Thoracic aorta (tissue), 2 donors: ENCODE results near the gene LAMTOR1. TPM values are rescaled to one million over a fixed set of nuclear protein-coding genes. Genes with fewer than 3 reads are reported as not detected.

ENCODE experiments used
- ATAC-seq: fragments of 150-250 bp; one replicate; pipeline ENCODE4 v1.8.0; 2017; ENCODE audit warnings: low read depth; ENCODE audit not compliant: insufficient number of reproducible peaks, low FRiP score
- DNase-seq: peaks from one replicate; pipeline ENCODE4 v3.0.0-alpha.2; 2020; ENCODE audit warnings: low spot score
- H3K27ac ChIP-seq, 2 donors: fragments of 200-600 bp; sonication (generic); 1 replicate in 1 of 2; 2 replicates in 1 of 2; pipeline ENCODE4 v1.5.1; 2016; ENCODE audit warnings: mild to moderate bottlenecking in 2 of 2, moderate library complexity in 2 of 2
- H3K27me3 ChIP-seq: fragments of 200-600 bp; sonication (generic); replicated peaks from 2 replicates; pipeline ENCODE4 v1.6.0; 2016; ENCODE audit warnings: mild to moderate bottlenecking; ENCODE audit not compliant: insufficient read depth
- H3K36me3 ChIP-seq: fragments of 200-600 bp; sonication (generic); one replicate; pipeline ENCODE4 v1.5.1; 2016
- H3K4me1 ChIP-seq, 2 donors: fragments of 200-600 bp; sonication (generic); 1 replicate in 1 of 2; 2 replicates in 1 of 2; pipeline versions ENCODE4 v1.5.1 to v1.6.0; 2016; ENCODE audit warnings: low read depth in 2 of 2, mild to moderate bottlenecking in 1 of 2; ENCODE audit not compliant: control insufficient read depth in 1 of 2
- H3K4me3 ChIP-seq: fragments of 200-600 bp; sonication (generic); 2 replicates; pipeline ENCODE4 v1.5.1; 2016; ENCODE audit warnings: mild to moderate bottlenecking
- H3K9me3 ChIP-seq: fragments of 200-600 bp; sonication (generic); 2 replicates; pipeline ENCODE4 v1.5.1; 2016
- total RNA-seq, 2 donors: library from RNA; depleted of rRNA; stranded (reverse); fragments of >200 nt; gene quantifications; one replicate each; pipeline versions ENCODE4 v1.1.0 to v1.2.3, GENCODE V29; 2016
- TF ChIP-seq, protein P1 (sequence below): fragments of 200-600 bp; sonication (generic); IDR thresholded peaks from one replicate; pipeline ENCODE4 v1.5.1; 2019; ENCODE audit warnings: antibody characterized with exemption

The LAMTOR1 gene
- total RNA-seq, 2 donors from 2014 or later: 68.1 to 94.4 TPM

DNA sequence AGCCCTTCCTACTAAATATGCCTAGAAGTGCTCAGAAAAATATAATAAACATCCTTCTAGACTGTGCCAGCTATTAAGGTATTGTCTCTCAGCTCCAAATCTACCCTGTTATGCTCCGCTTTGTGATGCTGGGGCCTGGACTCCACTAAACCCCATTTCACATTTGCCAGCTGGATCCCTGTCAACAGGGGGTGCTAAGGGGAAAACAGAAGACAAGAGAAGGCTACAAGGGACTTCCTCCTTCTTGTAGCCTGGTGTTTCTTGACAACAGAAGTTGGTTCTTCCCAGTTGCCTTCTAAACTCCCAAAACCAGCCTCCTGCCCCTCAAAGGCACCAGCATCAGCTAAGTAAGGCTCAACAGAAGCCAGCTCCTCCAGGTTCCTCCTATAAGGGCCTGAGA is 28.0 kb downstream of the LAMTOR1 start:
- DNase-seq (no peak), ATAC-seq (no peak)
- no peaks in the 10 kb centered on the region for H3K9me3 ChIP-seq
- no peaks in the 10 kb centered on the region for H3K36me3 ChIP-seq
- peaks cover 25 to 37% of the 10 kb centered on the region in 2 donors for H3K4me1 ChIP-seq
- TF ChIP-seq, protein P1, sequence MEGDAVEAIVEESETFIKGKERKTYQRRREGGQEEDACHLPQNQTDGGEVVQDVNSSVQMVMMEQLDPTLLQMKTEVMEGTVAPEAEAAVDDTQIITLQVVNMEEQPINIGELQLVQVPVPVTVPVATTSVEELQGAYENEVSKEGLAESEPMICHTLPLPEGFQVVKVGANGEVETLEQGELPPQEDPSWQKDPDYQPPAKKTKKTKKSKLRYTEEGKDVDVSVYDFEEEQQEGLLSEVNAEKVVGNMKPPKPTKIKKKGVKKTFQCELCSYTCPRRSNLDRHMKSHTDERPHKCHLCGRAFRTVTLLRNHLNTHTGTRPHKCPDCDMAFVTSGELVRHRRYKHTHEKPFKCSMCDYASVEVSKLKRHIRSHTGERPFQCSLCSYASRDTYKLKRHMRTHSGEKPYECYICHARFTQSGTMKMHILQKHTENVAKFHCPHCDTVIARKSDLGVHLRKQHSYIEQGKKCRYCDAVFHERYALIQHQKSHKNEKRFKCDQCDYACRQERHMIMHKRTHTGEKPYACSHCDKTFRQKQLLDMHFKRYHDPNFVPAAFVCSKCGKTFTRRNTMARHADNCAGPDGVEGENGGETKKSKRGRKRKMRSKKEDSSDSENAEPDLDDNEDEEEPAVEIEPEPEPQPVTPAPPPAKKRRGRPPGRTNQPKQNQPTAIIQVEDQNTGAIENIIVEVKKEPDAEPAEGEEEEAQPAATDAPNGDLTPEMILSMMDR: no peak
- H3K27me3 ChIP-seq: no peaks in the 10 kb centered on the region
- no peak overlapping the region for H3K27ac ChIP-seq
- no peak overlapping the region for H3K4me3 ChIP-seq

DNA sequence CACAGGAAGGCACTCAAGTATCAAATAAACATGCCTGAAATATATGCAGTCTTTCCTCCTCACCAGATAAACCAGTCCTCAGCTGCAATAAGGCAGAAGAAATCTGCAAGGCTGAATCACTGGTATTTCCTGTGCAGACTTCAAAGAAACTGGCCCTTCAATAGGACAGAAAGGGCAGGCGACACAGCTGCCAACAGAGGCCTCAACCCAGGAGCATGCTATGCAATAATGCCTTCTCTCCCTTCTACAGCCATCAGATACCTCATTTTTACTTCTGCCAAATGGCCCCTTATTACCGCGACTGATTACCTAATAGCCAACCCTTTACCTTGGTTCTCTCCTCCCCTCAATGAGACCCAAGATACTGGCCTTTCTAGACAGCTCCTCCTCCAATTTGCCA is 30.7 kb downstream of the LAMTOR1 start:
- TF ChIP-seq, protein P1: no peak
- Histone ChIP-seq H3K9me3 (no peaks in the 10 kb centered on the region), H3K36me3 (no peaks in the 10 kb centered on the region), H3K27me3 (no peaks in the 10 kb centered on the region), H3K4me1 (peaks cover 31 to 42% of the 10 kb centered on the region in 2 donors), H3K27ac (peak overlapping the region in 1 of 2 donors; percentile 23), H3K4me3 (no peak overlapping the region)
- ATAC-seq: no peak
- no peak for DNase-seq

DNA sequence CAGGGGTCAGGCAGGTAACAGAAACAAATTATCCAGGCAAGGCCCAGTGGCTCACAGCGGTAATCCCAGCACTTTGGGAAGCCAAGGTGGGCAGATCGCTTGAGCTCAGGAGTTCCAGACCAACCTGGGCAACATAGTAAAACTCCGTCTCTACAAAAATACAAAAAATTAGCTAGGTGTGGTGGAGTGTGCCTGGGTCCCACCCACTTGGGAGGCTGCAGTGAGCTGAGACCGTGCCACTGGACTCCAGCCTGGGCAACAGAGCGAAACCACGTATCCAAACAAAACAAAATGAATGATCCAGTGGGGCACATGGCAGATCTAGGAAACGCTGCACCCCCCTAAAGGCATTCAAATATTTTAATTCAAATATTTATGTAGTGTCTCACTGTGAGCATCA is 32.6 kb downstream of the LAMTOR1 start:
- H3K27me3 ChIP-seq: no peaks in the 10 kb centered on the region
- H3K4me1 ChIP-seq: peaks cover 31 to 46% of the 10 kb centered on the region in 2 donors
- TF ChIP-seq, protein P1: no peak
- ATAC-seq (no peak), DNase-seq (no peak)
- H3K9me3 ChIP-seq: no peaks in the 10 kb centered on the region
- H3K27ac ChIP-seq: peak overlapping the region; percentile 68 to 89
- H3K36me3 ChIP-seq: no peaks in the 10 kb centered on the region
- H3K4me3 ChIP-seq: no peak overlapping the region

DNA sequence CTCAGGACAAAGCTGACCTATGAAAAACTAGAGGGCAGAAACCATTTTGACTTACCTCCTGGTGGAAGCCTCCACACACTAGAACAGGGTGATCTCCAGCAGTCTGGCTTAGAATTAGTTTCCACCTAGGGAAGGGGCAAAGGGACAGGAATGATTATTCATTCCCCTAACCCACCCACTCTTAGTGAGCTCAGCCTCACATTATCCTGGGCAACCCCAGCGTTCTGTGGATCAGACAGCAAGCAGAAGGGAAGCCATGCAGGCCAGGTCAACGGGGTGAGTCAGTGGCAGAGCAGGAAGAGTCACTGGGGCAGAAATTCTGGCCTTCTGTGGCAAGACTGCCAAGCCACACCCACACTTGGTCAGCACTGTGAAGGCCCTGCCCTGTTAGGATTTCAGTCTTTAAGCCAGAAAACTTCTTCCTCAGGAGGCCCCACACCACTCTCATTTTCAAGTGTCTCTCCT is 33.3 kb downstream of the LAMTOR1 start:
- peak; percentile 94 for ATAC-seq
- peak; percentile 85 for DNase-seq
- peaks cover 31 to 46% of the 10 kb centered on the region in 2 donors for H3K4me1 ChIP-seq
- H3K4me3 ChIP-seq: peak overlapping the region; percentile 39
- peak overlapping the region; percentile 68 to 89 for H3K27ac ChIP-seq
- H3K9me3 ChIP-seq: no peaks in the 10 kb centered on the region
- TF ChIP-seq, protein P1: no peak
- no peaks in the 10 kb centered on the region for H3K27me3 ChIP-seq
- H3K36me3 ChIP-seq: no peaks in the 10 kb centered on the region

DNA sequence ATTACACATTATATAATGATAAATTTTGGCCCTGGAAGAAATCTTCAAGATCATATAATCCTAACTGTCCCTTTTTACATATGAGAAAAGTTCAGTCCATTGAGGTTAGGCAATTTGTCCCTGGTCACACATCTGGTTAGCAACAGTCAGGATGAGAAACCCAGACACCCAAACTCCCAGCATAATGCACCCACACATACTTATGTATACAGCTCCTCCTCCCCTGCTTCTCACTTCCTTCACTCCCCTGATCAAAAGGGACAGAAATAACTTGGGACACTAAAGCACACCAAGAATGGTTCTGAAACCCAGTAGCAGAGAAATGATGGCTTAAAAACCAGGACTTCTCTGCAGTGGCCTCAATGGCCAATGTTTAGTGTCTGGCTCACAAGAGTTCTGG is 33.9 kb downstream of the LAMTOR1 start:
- no peak for ATAC-seq
- no peak for DNase-seq
- TF ChIP-seq, protein P1: no peak
- H3K9me3 ChIP-seq: no peaks in the 10 kb centered on the region
- peak overlapping the region; percentile 39 for H3K4me3 ChIP-seq
- H3K36me3 ChIP-seq: no peaks in the 10 kb centered on the region
- peak overlapping the region; percentile 68 to 89 for H3K27ac ChIP-seq
- H3K4me1 ChIP-seq: peaks cover 31 to 46% of the 10 kb centered on the region in 2 donors
- H3K27me3 ChIP-seq: no peaks in the 10 kb centered on the region
